ENCODE results near the gene PRKACA. TPM values are rescaled to one million over a fixed set of nuclear protein-coding genes. Genes with fewer than 3 reads are reported as not detected.
A peak's percentile ranks its signal among the peaks of the same experiment; 100 is the strongest.

The PRKACA gene
- total and polyA plus RNA-seq, 10 of the 15 experiments (the other 5 are each of a cell fraction or from before 2014, with no cell fraction given), result 0.53 to 68.5 (median 11.2) TPM

GRCh38 chr19:14072535-14073260 is 44.9 kb downstream of the PRKACA start, which contains the start of gene MISP3:
TSS of gene MISP3 (plus strand) at chr19:14072786. CDS start at chr19:14073310, 524 bp downstream.
- no peak for TF ChIP-seq CREB1 (IDR thresholded peaks at IDR 0.05; ENCODE audit: low read depth)
- TF ChIP-seq TAF1 (IDR thresholded peaks at IDR 0.05; ENCODE audit: borderline replicate concordance, low read depth, low read length), result no peak
- TF ChIP-seq PAX8 (IDR thresholded peaks at IDR 0.05), result no peak
- peak; percentile 74 to 94 for TF ChIP-seq BHLHE40 (IDR thresholded peaks at IDR 0.05; ENCODE audit: borderline replicate concordance in 1 of 2, low read depth in 2 of 2, low read length in 1 of 2)
- TF ChIP-seq ATF7 (IDR thresholded peaks at IDR 0.05; ENCODE audit: low read depth), result no peak
- TF ChIP-seq BMI1 (IDR thresholded peaks at IDR 0.05; ENCODE audit: borderline replicate concordance), result no peak
- no peak for TF ChIP-seq TCF7 (IDR thresholded peaks at IDR 0.05; ENCODE audit: borderline replicate concordance)
- ATAC-seq (peak; percentile 63), FAIRE-seq (no peak), DNase-seq (ENCODE audit: low read depth, low spot score) (no peak)
- Histone ChIP-seq H3K4me3 (peak within 1 kb of the TSS; percentile 81), H2AFZ (ENCODE audit: control insufficient read depth, low read depth, low read length) (peak within 1 kb of the TSS; percentile 87), H3K9ac (ENCODE audit: control insufficient read depth, insufficient read depth, low read length) (peak within 1 kb of the TSS; percentile 13; the same call in 1 of the 2 replicates), H3K4me1 (ENCODE audit: control insufficient read depth, insufficient read depth, low read length) (peaks cover 19% of the 10 kb centered on the region), H3K79me2 (ENCODE audit: control insufficient read depth, insufficient read depth, low read length) (no peaks in the 10 kb centered on the region), H4K20me1 (ENCODE audit: control insufficient read depth, insufficient read depth) (no peaks in the 10 kb centered on the region), H3K27me3 (replicated peaks in 1 of 2; ENCODE audit: control insufficient read depth in 2 of 2, insufficient read depth in 2 of 2, low read length in 1 of 2) (no peaks in the 10 kb centered on the region), H3K36me3 (ENCODE audit: control insufficient read depth in 2 of 2, insufficient read depth in 2 of 2, low read length in 1 of 2) (no peaks in the 10 kb centered on the region), H3K27ac (ENCODE audit: control insufficient read depth, insufficient read depth) (no peak within 1 kb of the TSS), H3K9me3 (replicated peaks; ENCODE audit: control insufficient read depth, insufficient read depth, low read length) (no peaks in the 10 kb centered on the region), H3K4me2 (ENCODE audit: control insufficient read depth, insufficient read depth) (peak within 1 kb of the TSS; percentile 100)
- intact Hi-C loops (cut with micrococcal nuclease; ENCODE audit: unreplicated experiment), result loop anchor here (5.0 kb wide), 1 partner anchor 275 kb away; no protein-coding TSS in a partner anchor
- RAD21 ChIA-PET (ENCODE audit: unreplicated experiment), result interaction anchor here (0.7 to 3.1 kb wide), 12 partner anchors 8 to 210 kb away, joined by 3 to 40 read pairs (median 9); partner anchors contain the start of genes ASF1B and IL27RA
- SMC1A ChIA-PET (ENCODE audit: uncharacterized antibody, unreplicated experiment), result interaction anchor here (0.6 to 5.4 kb wide), 7 partner anchors 13 to 193 kb away, joined by 3 to 47 read pairs (median 6); partner anchors contain the start of gene NANOS3
- no TSS peak for BruUV-seq (replicated peaks)
- in situ Hi-C loops (cut with MboI), result loop anchor here (5.0 to 25.0 kb wide), 3 partner anchors 190 to 785 kb away; no protein-coding TSS in a partner anchor
- POLR2A ChIA-PET, result interaction anchor here (0.5 to 1.7 kb wide), 6 partner anchors 8 to 191 kb away, joined by 3 to 5 read pairs (median 4); no protein-coding TSS in a partner anchor
- CTCF ChIA-PET, result interaction anchor here (0.6 to 6.7 kb wide), 17 partner anchors 10 to 211 kb away, joined by 3 to 152 read pairs (median 10); partner anchors contain the start of genes ASF1B, IL27RA and NANOS3
- WGBS (ENCODE audit: insufficient coverage, insufficient replicate concordance, low lambda C conversion rate, missing lambda C conversion rate), result 3% methylated on average over 38 of the region's 51 CpGs

Data from GM12878 (cell line).